NCI-H1105 (cell line): ENCODE measurements around the gene GPR141.
"Not testable (repeated sequence)": the region's sequence is repeated elsewhere in the genome, so short reads cannot be mapped to it uniquely, and the experiment has no call there.

Experiments used
- DNase-seq: peaks from one replicate; lab custom pipeline; 2025; lab: John Stamatoyannopoulos, UW

Gene GPR141

DNA sequence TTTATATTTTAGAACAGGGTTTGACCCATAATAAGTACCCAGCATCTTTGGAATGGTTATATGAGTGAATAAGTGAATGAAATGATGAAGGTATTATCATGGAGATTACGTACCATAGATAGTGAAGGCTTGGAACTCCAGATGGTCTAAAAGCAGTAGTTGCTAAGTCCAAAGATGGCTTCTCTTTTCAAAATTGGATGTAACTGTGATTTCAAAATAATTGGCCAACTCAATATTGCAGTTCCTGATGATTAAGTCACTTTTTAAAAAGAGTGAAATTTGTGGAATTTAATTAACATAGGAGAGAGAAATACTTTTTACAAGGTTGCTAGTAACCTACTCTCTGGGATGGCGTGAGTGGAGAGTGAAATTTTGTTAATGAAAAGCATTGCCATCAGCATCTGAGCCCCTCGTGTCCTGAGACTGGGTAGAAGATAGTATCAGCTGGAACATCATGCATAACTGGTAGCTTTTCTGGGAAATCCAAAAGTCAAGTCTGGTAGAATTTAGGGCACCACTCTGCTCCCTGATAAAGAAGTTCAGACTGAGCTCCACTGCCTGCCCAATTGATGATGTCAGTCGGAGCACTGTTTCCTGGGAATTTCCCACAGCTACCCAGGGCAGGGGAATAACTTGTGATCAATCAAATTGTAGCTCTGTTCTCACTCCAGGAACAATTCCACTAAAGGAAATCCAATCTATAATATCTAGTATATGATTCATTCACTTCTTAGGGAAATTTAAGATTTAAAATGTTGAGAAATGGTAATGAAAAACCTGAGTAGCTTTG, 3.2 kb downstream of the GPR141 start:
- DNase-seq = no peak

DNA sequence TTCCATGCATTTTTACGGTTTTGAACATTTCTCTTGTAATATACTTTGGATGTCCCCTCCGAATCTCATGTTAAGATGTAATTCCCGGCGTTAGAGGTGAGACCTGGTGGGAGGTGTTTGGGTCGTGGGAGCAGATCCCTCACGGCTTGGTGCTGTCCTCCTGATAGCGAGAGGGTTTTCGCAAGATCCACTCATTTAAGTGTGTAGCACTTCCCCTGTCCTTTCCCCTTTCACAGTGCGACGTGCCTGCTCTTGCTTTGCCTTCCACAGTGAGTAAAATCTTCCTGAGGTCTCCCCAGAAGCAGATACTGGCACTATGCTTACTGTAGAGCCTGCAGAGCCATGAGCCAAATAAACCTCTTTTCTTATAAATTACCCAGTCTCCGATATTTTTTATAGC, 6.6 kb downstream of the GPR141 start:
- no peak for DNase-seq

DNA sequence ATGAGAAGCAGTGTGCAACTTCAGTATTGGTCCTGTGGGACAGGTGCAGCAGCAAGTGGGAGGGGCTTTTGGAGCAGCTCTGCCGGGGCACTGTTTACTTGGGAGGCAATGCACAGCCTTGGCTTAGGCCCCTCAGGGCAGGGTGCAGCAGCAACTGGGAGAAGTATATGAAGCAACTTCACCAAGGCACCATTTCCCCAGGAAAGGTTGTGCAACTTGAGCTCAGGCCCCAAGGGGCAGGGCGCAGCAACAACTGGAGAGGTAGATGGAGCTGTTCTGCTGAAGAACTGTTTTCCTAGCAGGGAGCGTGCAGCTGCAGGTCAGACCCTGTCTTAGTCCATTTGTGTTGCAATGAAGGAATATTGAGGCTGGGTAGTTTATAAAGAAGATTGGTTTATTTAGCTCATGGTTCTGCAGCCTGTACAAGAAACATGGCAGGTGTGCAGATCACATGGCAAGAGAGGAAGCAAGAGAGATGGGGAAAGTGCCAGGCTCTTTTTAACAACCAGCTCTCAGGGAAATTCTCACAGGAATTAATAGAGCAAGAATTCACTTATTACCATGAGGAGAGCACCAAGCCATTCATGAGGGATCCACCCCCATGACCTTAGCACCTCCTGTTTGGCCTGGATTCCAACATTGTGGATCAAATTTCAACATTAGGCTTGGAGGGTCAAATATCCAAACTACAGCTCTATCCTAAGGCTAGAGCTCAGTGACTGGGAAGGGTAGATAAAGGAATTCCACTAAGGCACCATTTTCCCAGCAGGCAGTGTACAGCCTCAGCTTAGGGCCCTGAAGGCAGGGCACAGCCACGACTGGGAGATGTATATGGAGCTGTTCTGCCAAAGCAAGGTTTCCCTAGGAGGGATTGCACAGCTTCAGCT, 10.9 kb downstream of the GPR141 start:
- no peak for DNase-seq

DNA sequence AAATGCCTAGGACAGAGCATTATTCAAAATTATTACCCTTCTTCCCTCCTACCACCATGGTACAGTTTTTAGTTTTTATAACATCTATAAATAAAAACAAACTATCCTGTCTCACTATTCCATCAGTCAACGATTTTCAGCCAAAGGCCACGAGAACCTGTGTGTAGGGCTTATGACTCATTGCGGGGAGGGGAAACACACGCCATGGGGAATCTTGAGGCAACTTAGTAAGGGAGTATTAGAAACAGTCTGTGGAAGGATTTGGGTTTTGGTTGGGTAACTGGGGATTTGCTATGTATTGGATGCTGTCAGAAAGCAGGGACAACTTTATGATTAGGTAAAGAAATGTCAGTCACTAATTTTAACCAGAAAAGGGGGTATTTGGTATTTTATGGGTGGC, 14.7 kb downstream of the GPR141 start:
- DNase-seq = no peak

DNA sequence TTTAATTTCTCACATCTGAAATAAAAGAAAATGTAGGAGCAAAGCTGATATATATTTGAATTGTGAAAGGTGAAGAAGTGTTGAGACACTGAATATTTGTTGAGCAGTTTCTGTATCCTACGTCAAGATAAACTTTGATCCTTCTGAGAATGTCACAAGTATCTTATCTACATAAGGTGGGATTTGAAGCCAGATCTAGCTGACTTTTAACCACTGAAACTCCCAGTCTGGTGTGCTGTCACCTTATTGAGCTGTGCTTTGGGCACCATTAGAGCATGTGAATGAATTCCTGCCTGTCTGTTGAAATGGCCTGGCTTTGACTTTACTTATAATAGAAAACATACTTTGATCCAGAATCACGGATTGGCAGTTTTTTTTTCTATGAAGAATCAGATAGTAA, 15.2 kb downstream of the GPR141 start:
- no peak for DNase-seq

DNA sequence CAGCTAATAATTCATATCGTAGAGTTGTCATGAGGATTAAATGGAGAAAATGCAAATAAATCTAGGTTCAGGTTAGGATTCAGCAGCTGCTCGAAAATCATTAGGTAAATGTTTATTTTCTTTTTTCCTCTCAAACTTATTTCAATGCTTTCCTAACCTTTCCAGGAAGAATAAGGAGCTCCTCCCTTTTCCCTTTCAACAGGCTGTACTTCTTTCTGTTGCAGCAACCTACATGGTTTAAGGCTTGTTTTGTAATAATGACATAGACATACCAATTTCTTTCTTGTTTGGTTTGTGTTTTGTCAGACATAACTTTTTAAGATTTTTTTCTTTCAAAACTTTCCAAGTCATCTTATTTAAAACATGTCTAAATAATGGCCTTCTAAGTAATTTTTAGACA, 18.2 kb downstream of the GPR141 start:
- DNase-seq = no peak

DNA sequence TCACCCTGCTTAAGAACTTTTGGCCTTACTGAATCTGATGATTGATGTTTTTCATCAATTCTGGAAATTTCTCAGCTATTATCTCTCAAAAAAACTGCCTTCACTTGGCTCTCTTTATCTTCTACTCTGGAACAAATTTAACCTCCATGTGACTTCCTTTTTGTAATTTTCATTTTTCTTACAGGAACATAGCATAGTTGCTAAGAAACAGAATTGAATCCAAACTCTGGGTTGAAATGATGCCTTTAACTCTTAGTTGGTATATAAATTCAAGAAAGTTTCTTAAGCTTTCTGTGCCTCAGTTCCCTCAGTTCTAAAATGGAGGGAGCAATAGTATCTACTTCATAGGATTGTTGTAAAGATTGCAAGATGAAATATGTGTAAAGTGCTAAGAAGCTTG, 19.8 kb downstream of the GPR141 start:
- no peak for DNase-seq

DNA sequence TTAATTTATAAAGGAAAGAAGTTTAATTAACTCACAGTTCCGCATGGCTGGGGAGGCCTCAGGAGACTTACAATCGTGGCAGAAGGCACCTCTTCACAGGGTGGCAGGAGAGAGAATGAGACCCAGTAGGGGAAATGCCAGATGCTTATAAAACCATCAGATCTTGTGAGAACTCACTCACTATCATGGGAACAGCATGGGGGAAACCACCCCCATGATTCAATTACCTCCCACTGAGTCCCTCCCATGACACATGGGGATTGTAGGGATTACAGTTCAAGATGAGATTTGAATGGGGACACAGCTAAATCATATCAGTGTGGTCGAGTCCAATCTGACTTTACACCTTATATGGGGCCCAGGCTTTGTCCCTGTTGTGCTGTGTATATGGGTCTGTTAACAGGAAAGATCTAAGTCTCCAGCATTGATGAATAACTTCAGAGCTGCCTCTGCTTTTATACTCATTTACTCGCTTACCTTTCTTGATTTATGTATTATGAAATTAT, 20.8 kb downstream of the GPR141 start:
- not testable (repeated sequence) for DNase-seq

DNA sequence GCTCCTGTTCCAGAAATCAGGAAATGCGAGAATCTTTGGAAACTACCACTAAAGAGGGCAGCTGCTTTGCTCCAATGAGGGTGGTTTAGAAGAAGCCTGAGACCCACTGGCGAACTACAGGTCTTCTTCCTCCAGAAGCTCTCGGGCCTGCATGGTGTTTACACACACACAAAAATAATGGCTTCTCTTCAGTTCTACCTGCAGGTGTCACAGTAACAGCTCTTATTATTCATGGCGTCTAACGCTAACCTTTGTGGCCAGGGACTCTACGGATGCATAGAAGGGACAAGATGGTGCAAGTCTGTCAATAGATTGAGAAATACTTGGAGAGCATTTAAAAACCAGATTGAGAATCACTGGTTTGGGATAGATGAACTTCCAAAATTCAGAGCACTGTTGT, 22.4 kb downstream of the GPR141 start:
- no peak for DNase-seq

DNA sequence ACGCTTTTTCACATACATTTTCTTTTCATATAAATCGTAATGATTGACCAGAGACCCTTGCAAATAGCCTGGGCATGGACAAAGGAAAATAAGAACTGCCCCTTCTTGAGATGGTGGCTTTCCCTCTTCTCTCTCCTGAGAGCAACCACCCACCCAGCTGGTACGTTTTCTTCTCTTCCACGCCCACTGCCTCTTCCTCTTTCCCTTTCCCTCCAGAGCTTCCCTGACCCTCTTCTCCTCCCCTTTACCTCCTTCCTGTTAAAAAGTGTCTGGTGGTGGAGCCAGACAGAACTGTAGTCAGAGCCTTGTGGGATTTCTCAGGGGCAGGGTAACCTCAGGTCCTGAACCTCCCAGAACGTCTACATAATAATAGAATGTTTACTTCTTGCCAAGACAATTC, 23.2 kb downstream of the GPR141 start:
- no peak for DNase-seq

DNA sequence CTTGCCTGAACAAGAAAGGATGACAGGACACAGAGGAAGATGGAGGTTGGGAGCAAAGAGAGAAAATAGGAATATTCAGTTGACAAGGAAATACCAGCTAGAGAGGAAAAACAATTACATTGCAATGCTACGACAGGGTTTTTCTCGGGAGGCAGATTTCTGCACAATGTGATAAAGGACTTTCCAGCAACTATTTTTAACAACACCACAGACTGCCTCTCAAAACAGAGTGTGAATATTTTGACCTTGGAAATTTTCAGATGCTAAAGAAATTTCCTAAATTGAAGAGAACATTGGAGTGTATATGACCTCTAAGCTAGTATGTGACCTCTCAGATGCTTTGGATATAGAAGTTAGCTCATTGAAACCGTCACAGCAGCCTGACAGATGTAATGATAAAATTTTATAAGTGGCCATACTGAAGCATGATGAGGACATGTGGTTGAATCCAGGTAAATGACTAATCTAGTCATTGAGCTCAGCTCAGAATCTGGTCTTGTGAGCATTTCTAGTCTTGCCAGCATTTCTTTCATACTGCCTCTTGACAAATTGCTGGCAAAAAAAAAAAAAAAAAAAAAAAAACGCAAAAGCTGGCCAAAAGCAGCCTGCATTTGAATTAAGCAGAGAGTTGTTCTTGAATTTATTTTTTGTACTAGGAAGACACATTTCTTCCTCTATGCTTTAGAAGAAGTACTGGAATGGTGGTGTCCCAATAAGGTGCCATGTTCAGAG, 24.4 kb downstream of the GPR141 start:
- DNase-seq = no peak

DNA sequence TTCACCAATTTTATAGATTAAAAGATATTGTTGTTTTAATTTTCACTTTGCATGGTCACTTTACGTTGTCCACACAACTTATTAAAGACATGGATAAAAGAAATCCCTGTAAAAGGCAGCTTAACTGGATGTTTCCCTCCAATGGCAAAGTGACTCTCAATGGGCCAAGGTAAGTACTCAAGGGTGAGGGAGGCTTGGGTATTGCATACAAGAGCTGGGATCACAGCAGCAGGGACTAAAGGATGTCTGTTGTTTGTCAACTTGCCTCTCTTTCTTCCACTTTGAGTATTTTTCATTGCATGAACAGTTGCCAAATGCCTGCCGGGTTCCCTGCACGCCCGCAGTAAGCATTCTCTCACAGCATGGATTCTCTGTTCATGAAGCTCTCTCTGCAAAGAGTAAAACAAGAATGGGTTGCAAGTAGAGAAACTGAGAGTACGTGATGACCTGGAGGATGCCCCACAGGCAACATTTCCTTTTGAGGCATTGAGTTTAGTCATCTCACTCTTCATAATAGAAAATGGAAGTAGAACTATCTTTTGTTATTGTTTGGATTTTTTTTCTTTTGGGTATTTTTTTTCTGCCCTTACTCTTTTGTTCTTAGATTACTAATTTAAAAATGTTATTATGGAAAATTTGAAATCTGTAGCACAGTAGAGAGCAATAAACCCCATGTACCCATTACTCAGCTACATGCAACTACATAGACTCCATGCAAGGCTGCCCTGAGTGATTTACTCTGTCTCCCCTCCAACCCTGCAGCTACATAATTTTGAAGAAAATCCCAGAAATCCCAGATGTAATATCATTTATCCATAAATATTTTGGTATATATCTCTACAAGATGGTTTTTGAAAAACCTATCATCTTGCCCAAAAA, 26.3 kb downstream of the GPR141 start:
- DNase-seq = no peak

DNA sequence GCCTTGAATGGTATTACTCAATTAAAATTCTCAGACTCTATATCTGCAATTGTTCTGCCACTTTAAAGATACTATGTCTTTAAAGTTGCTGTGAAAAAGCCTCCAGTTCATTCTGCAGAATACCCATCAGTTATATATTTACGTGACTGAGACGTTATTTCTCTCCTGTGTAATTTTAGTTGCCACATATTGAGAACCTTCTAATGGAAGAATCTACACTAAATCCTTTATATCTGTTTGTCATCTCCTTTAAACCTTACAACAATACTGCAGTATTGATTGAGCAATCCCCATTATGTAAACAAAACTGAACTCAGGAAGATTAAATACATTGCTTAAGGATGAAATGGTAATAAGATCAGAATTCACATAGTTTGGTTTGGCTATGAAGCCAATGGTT, 30.0 kb downstream of the GPR141 start:
- no peak for DNase-seq

DNA sequence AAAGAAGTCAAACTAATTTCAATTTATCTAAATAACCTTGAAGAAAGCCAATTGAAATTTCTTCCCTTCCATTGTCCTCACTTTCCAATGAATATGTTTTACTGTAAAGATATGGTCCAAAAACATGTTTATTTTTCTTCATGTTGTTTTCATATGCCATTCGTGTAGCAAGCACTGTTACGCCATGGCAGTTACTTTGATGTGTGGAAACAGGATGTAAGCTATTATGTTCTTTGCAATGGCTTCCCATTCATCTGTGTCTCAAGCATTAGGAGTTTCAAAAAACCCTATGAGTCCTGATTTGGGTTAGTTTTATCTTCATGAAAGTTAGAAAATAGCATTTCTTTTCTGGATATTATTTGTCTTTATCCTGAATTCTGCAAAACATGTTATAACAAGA, 31.0 kb downstream of the GPR141 start:
- no peak for DNase-seq

DNA sequence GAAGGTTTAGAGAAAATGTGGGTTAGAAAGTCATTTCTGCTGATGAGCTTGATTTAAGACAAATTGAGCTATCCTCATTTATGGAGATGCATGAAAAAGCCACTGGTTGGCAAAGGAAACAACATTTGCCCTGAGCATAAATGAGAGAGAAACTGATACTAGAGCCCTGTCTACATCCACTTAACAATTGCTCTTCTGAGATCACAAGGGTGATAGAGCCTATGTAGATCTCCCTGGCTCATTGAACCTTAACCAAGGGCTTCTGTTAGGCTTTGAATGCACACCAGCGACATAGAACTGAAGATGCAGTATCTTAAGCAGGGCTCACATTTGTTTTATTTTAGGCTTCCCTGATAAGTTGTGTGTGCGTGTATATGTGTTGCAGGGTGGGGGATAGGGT, 35.0 kb downstream of the GPR141 start:
- DNase-seq = no peak

DNA sequence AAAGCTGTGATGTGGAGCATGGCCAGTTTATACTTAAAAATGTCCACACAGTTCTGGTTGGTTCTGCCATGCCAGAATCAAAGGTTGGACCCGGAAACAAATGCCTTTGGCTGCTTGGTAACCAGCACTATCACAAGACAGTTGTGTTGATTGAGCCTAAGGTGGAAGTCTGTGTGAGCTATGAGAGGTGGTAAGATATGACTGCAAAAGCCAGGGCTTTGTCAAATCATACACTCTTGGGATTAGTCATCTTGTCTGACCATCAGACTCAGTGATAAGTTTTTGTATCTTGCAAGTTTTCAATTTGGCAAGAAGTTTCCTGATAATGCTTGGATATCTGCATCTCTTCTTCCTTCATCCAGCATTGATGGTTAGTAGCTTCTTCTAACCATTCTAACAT, 35.5 kb downstream of the GPR141 start:
- DNase-seq = no peak

DNA sequence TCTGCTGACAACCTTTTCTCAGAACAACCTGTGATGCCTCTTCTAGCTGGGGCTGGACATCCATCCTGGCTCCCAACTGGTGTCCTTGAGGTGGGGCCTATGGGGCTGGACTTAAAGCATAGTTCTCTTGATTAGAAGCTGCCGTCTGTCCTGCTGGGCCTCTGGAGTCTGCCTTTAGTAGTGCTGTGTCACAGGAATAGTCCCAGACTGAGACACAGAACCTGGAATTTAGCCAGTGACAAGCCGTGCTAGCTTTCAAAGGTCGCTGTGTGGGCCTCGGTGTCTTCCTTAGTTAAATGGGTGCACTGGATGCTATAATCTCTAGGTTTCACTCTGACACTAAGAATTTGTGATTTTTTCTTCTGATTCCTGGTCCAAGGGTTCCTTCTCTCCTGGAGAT, 41.2 kb downstream of the GPR141 start:
- no peak for DNase-seq

DNA sequence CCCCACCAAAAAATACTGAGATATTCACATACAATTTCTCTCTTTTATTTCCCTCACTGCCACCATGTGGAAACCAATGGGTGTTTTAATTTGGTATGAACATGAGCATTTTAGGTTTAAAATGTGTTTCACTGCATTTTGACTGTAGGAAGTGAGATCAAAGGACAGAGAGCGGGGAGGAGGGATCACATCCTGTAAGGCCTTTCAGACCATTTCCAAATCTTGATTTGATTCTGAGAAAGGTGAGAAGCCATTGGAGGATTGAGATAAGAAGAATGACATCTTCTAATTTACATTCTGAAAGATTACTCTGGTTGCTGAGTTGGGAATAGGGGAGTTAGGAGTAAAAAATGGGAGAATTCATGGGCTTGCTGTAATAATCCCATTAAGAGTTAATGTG, 42.5 kb downstream of the GPR141 start:
- DNase-seq = no peak

DNA sequence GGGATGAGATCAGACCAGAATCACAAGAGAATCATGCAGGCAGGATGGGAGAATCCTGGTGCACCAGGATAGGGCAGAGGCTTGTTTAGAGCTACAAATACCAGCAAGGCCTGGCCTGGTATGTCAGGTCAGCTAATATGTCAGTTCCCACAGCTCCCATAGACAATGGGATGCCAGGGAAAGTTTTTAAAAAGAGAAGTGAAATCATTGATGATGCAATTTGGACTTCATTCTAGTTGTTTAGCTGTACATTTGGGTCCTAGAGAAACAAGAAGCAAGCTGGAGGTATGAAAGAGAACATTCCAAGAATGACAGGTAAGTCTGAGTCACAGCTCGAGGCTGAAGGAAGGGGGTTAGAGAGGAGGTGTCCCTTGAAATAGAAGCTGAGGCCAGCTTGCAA, 45.2 kb downstream of the GPR141 start:
- DNase-seq = no peak

DNA sequence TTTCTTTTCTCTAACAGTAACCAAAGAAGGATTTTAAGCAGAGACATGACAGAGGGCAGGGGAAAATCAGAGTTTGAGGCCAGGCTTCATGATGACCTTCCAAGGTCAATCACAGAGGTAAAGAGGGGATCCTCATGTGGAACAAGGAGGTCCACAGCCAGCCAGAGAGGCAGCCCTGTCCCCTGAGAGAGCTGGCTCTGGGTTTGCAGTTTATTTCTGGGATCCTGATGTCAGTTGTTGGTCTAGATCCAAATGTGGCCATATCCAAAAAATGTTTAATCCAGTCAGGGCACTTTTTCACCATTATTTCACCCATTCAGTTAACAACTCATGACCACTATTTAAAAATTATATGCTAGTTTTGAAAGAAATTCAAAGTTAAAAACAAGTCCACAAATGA, 45.6 kb downstream of the GPR141 start:
- no peak for DNase-seq

DNA sequence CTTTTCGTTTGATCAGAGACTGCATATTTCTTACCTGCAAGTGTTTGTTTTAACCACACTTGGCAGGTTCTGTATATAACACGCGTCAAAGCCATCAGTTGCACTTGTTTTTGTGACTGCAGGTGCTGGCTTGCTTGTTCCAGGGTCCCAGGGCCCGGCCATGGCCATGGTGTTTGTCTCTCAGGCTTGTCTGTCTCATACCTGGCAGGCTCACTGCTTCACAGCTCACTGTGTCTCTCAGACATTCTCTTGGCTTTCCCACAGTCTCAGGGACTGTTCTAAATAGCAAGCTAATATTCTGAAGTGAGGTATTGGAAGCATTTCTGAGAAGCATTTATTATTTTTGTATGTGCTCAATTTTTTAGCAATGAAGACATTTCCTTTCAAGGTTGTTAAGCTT, 46.9 kb downstream of the GPR141 start:
- DNase-seq = no peak

DNA sequence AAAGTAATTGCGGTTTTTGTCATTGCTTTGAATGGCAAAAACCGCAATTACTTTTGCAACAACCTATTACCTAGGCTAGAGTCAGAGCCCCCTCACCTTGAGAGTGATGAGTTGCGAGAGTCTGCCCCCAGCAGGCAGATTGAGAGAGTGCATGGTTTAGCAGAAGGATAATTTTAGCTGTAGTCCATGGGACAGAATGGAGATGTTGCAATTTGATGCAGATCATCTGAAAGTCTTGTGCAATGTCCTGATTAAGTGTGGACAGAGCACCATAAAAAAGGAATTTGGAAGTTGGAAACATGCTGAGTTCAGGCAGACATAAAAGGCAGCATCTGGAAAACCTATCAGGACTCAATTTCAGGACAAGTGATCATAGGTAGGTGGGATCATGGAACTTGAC, 48.7 kb downstream of the GPR141 start:
- no peak for DNase-seq
